Measurements from ENCODE around the gene CFAP43.

CFAP43 gene

GRCh38 chr10:104080762-104081161 is 151.4 kb downstream of the CFAP43 start:
- DNase-seq (ENCODE audit: insufficient read length, low spot score), result no peak
- TF ChIP-seq POLR2A (IDR thresholded peaks at IDR 0.05; ENCODE audit: low read depth, low read length) (no peak), PAX5 (IDR thresholded peaks at IDR 0.05; ENCODE audit: insufficient read depth, low read length, severe bottlenecking) (no peak)
- no peak for FAIRE-seq
